Muscle of back (tissue), 13 donors: ENCODE results near the gene CLEC12A. TPM values are rescaled to one million over a fixed set of nuclear protein-coding genes. Genes with fewer than 3 reads are reported as not detected.
"Not testable (repeated sequence)": the region's sequence is repeated elsewhere in the genome, so short reads cannot be mapped to it uniquely, and the experiment has no call there.

Source experiments
- DNase-seq, 3 donors: peaks; one replicate each; pipeline versions ENCODE4 v3.0.0 to v3.0.0-alpha.2; 2013
- long read RNA-seq, 9 donors: transcript quantifications; one replicate each; lab custom pipeline, GENCODE V29; 2026
- polyA plus RNA-seq, 10 donors: library from polyadenylated mRNA; unstranded; fragments of 120-200 nt; gene quantifications; one replicate each; pipeline ENCODE4 v1.2.1, GENCODE V29; 2013; ENCODE audit not compliant: insufficient read length in 10 of 10

The CLEC12A gene
- polyA plus RNA-seq: 1 to 10 TPM in 4 of 10 donors, under 1 TPM in 6; 0.26 to 1.4 (median 0.52) TPM
- long read RNA-seq, donor 1, partial matches to known transcripts: 0 of 1 reads
- long read RNA-seq, donor 1, other reads (novel, unspliced or antisense): 0 of 1 reads
- long read RNA-seq, donor 2: 0 reads
- long read RNA-seq, donor 3: 0 reads
- long read RNA-seq, donor 4: 0 reads
- long read RNA-seq, donor 5: 0 reads
- long read RNA-seq, donor 6: 0 reads
- long read RNA-seq, donor 7: 0 reads
- long read RNA-seq, donor 8: 0 reads
- long read RNA-seq, donor 9: 0 reads

DNA sequence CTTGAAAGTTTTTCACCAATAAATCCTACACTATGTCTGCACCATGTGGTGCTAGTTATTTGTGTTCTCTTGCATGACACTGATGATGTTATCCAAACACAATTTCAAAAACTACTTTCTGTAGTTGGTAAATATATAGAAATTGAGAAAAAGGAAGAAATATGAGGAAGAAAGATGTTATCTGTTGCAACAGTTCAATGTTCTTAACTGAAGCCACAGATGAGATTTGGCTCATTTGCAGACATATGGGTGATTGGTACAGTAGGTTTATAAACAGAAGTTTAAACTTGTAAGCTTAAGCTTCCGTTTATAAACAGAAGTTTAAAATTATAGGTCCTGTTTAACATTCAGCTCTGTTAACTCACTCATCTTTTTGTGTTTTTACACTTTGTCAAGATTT lies at the start of gene CLEC12A:
Gene CLEC12A, plus strand, starts transcription at position 229 of the 400 bp plus-strand sequence. CDS start 188 bp downstream, outside the sequence.
- no peak for DNase-seq

DNA sequence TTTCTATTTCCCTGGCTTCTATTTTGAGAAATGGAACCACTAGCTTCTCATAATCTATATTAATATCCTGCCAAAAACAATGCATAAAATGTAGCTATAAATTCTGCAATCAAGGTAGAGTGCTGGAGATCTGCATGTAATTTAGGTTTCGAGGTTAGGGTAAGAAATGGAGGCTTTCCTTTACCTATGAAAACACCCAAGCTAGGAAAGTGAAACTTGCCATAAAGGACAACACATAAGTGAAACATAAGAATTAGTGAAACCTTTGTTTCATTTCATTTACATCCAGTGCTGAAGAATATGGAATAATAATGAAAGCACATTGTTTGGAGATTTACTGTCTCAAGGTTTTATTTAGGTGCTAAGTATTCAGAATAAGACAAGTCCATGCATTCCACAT lies 48.8 kb upstream of the CLEC12A start:
- no peak for DNase-seq

DNA sequence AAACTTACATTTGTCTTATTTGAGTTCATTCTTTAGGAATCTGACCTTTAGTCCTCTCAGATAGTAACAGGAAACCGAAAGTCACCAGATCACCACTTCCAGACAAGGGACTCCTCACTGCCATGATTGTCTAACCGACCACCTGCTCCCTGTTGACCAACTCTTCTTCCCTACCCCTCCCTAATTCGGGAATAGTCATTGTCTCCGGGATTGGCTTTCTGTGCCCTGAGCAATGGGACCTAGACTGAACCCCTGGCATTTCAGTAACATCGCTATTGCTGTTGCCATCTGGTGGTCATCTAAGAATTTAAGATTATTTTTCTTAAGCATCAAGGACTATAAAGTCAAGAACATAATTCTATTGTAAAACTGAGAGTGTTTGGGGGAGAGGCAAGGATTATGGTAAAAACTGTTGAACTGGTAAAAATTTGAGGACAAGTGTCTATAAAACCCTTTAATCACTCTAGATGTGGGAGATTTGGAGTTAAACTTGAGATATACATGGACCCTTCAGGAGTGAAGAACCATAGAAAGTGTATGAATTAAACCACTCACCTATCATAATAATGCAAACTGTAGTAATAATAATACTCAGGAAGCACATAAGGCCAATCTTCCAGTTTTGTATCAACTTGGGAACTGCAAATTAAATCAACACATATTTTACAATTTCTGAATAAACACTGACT lies 45.4 kb upstream of the CLEC12A start:
- DNase-seq: peak in 2 of 3 donors; percentile 26 to 55

DNA sequence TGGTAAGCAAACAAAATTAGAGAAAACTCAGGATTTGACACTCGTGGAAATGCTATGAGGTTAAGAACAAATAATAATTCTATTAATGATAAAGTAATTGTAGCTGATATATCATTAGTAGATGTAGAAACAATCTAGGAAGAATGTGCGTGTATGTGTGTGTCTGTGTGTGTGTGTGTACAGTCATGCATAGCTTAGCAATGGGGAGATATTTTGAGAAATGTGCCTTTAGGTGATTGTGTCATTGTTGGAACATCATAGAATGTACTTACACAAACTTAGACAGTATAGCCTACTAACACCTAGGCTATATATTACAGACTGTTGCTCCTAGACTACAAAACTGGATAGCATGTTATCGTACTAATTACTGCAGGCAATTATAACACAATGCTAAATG lies 44.3 kb upstream of the CLEC12A start:
- no peak for DNase-seq

DNA sequence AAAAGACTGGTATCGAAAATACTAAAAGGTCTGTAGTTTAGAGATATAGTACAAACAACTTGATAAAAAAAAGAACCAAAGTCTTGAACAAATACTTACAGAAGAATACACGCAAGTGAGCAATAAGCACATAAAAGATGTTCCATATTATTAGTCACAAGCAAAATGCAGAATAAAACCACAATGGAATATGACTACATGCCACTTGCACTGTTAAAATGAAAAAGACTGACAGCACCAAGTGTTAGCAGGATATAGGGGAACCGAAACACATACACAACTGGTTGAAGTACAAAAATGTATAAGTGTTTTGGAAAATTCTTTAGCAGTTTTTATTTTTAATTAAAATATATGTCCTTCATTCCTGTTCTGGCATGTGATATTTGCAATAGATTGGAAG lies 42.6 kb upstream of the CLEC12A start:
- no peak for DNase-seq

DNA sequence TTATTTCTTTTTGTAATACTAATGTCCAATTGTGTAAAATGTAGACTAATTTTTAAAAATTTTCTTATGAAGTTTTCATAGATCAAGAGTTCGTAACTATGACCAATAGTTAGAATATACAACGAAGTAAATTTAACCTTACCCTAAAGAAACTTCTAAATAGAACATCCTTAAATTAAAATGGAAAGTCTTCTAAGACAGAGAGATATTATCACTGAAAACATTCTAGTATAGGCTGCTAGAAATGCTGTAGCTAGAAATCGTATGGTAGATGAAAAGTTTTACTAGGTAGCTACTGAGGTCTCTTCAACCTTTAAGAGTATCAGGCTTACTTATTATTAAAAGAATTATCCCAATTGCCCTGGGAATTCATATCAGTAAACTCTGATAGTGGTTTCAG lies 40.0 kb upstream of the CLEC12A start:
- DNase-seq: no peak

DNA sequence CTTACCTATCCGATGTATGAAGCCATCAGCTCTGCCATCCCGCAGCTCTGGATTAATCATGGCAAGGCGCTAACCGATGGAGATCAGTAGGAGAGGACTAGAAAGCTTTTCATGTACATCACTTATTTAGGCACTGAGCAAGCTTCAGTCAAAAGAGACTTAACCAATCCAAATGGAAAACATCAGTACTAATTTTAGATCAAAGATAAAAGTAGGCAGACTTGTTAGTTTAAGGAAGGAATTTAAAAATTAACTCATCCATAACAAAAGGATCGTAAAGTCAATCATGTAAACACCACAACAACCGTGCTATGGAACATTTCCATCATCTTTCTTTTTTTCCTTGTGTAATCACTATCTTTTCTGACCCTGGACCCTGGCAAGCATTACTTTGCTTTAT lies 38.9 kb upstream of the CLEC12A start, which contains the start of gene CLEC2A:
Gene CLEC2A, minus strand, starts transcription at position 101 of the 400 bp plus-strand sequence. Its CDS starts 41 bp downstream, at position 60.
- DNase-seq: no peak

DNA sequence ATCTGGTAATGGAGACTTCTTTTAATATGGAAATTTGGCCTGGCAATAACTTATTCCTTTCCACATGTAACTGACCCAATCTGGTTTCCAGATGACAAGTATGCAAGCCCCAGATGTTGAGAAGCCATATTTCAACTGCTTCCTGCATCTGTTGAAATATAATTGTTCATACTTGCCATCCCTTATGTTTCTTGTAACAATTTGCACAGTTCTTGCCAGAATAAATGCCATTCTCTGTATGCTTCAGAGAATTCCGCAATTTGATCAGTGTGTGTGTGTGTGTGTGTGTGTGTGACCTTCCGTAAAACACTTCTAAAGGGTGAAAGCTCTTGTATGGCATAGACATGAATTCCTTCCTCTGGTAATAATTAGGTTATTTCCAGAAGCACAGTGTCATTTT lies 37.3 kb upstream of the CLEC12A start:
- DNase-seq: peak in 1 of 3 donors; percentile 45

DNA sequence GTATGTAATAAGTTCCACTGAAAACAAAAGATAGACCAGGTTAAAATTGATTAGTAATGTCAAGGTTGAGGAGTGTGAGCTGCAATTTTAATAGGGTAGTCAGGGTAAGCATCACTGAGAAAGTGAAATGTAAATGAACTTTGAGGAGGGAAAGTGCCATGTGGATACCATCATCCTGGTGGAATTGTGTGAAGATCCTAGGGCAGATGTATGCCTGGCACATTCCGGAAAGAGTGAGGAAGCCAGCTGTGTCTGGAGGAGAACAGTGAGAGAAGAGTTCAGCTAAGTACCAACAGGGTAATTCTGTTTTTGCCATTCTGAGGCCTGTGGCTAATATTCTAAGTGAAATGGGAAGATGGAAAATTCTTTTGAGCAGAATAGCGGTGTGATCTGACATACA lies 36.2 kb upstream of the CLEC12A start:
- no peak for DNase-seq

DNA sequence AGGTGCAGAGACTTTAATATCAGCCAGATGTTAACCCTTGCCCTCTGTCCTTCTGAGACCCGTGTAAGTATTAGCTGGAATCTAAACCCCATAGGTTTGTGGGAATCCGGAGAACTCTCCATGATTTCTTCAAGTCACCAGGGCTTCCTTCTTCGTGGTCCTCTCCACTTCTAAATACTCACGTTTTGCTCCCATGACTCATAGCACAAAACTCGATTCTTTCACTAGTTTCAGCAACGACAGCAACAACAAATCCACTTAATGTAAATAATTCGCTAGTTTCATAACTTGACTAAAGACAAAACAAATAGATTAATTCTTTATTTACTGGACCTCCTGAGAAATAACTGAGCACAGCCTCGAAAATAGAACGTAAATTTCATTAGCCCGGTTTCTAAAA lies 34.6 kb upstream of the CLEC12A start:
- no peak for DNase-seq

DNA sequence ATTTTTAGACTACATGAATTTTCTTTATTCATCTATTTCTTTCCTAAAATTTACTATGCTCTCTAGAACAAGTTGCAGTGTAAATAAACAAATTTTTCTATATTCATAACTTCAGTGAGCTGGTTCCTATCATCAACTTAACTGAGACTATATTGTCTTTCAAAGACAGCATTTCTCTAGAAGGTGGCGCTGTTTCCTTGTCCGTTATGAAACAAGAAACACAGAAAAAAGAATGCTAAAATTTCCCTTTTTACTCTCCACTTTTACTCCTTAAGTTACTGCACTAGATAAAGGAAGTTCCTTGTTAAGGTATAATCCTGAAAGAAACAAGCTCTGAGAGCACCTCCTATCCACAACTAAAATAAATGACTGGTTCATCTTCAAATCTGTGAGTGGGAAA lies 30.8 kb upstream of the CLEC12A start:
- DNase-seq: no peak

DNA sequence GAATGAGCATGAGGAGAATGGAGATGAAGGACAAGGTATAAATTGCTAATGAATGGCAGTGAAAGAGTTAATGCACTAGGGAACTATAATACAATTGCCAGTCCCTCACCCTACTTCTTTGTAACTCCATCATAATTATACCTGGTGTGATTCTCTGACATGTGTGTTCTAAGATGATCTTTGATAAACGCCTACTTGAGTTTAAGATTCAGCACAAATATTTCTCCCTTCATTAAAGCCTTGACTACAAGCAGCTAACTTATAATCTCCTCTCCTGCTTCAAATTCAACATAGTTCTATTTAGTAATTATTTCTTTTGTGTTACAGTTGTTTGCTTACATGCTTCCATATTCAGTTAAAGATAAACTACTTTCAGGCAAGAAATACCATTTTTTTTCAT lies 29.4 kb upstream of the CLEC12A start:
- DNase-seq: no peak

DNA sequence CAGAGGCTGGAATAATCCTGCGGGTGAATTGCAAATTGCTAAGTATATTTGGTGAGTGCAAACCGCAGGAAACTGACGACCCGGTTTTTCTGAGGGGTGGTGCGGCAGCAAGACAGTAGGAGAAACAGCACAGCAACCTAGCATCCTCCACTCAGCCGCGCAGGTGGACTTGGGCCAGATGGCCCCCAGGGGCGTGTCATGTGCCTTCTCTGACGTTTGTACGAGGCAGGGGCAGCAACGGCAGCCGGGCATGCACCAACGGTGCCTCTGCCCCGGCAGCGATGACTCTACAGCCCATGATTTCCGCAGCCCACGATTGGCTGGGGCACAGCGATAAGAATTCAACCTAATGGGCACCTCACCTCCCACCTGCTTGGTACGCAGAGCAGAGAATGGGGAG lies 28.0 kb upstream of the CLEC12A start:
- DNase-seq: no peak

DNA sequence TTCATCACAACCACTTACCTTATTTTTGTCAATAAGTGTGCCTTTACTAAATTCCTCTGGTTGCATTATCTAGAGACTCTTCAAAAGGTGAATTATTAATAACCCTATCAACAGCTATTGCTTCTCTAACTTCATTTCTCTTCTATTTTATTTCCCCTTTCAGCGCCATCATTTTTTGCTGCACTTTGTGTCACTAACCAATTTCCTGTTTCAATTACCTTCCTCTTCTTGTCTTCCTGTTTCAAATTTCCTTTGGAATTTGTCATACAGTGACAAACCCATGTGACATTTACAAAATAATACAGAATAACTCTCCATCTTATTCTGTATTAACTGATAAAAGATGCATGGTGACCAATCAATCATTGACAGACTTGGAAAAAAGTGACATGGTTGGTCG lies 26.8 kb upstream of the CLEC12A start:
- no peak for DNase-seq

DNA sequence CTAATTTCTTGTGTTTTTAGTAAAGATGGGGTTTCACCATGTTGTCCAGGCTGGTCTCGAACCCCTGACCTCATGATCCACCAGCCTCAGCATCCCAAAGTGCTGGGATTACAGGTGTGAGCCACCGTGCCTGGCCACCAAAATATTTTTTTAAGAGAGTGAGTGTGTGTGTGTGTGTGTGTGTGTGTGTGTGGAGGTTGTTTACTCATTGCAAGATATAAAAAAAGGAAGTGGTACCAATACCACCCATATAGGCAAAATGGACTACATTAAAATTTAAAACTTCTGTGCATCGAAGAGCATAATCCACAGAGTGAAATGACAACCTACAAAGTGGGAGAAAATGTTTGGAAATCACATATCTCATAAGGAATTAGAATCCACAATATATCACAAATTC lies 23.5 kb upstream of the CLEC12A start:
- DNase-seq: no peak

DNA sequence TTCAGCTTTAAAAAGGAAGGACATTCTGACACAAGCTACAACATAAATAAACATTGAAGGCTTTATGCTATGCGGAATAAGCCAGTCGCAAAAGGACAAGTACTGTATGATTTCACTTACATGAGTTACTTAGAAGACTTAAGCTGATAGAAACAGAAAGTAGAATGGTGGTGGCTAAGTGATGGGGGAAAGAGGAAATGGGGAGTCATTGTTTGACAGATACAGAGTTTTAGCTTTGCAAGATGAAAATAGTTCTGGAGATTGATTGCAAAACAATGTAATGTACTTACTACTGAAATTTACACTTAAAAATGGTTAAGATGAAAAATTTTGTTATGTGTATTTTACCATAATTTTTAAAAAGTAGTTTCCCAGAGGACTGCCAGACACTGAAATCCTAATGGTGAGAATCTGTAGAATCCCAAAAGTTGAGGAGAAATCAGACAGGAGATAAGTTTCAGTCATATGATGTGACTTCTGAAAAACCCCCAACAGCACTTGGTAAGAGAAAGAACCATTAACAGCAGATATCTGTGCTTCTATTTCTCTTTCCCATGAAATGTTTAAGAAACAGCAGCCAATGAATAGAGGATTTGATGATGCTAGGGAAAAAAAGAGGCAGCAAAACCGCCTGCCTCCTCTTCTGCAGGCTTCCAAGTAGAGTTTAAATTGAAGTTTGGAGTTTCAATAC lies 22.5 kb upstream of the CLEC12A start:
- DNase-seq: no peak

DNA sequence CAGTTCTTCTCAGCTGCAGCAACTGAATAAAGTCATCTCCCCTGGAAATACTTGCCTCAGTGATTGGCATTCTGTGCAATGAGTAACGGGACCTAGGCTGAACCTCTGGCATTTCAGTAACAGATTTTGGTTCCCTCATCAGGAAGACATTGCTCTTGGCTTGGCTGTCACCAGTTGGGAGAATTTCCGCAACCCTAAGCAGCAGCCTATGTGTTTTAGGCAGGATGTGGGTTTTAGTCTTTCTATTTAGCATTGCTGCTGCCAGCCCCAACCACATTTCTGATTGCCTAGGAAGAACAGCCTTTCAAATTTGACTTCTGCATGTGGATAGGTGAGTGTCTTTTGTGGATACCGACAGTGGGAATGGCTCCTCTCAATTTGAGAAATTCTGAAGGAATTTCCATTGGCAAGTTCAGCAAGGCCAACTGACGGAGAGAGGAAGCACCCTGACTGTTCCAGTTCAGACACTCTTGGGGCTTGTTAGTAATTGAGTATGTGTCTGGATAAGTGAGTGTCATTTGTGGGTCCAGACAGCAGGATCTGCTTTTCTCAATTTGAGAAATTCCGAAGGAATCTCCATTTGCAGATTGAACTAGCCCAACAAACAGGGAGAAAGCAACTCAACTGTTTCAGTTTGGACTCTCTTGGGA lies 20.1 kb upstream of the CLEC12A start:
- no peak for DNase-seq

DNA sequence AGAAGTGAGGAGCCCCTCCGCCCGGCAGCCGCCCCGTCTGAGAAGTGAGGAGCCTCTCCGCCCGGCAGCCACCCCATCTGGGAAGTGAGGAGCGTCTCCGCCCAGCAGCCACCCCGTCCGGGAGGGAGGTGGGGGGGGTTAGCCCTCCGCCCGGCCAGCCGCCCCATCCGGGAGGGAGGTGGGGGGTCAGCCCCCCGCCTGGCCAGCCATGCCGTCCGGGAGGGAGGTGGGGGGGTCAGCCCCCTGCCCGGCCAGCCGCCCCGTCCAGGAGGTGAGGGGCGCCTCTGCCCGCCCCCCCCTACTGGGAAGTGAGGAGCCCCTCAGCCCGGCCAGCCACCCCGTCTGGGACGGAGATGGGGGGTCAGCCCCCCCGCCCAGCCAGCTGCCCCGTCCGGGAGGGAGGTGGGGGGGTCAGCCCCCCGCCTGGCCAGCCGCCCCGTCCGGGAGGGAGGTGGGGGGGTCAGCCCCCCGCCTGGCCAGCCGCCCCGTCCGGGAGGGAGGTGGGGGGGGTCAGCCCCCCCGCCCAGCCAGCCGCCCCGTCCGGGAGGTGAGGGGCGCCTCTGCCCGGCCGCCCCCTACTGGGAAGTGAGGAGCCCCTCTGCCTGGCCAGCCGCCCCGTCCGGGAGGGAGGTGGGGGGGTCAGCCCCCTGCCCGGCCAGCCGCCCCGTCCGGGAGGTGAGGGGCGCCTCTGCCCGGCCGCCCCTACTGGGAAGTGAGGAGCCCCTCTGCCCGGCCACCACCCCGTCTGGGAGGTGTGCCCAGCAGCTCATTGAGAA lies 18.1 kb upstream of the CLEC12A start:
- not testable (repeated sequence) for DNase-seq

DNA sequence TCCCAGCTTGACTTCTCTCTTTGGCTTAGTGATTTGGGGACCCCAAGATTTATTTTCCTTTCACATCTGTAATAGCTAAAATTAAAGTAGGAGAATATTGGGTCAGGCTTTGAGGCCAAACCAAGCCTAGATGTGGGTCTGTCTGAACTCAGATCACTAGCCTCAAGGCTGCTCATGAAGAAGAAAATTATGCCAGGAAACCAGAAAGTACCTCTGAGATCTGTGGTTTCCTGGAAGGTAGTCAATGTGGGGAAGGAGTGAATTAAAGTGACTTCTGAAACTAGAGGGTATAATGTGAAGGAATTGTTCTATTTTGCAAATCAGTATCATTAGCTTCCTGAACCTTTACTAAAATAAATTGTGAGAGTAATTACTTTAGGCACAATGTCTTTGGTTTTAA lies 13.4 kb upstream of the CLEC12A start:
- no peak for DNase-seq

DNA sequence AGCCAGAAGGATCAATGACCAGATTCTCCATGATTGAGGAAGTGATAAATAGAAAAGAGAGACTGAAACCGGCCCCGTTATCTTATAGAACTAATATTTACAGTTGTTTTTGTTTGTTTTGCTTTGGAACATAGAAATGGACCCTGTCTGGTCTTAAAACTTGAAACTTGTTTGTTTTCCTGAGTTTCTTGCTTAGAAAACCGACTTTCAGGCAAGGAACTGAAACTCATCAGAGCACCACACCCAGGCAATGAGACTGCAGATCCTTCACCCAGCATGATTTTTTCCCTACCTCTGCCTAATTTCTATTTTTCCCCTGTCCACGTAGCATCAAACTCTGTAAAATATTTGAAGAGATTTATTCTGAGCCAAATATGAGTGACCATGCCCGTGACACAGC lies 10.6 kb upstream of the CLEC12A start:
- DNase-seq: no peak

DNA sequence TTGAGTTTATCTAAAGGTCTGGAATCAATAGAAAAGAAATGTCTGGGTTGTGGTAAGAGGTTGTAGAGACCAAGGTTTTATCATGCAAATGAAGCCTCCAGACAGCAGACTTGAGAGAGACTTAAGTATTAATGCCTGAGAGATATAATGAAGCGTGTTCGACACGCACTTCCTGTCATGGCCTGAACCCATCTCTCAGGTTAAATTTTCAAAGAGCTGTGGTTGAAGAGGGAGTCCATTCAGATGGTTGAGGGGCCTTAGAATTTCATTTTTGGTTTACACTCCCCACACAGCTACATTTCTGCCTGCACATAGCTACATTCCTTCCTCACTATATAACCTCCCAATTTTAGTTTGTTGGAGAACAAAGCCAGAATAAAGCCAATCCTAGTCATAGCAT lies 10.1 kb upstream of the CLEC12A start:
- DNase-seq: no peak

DNA sequence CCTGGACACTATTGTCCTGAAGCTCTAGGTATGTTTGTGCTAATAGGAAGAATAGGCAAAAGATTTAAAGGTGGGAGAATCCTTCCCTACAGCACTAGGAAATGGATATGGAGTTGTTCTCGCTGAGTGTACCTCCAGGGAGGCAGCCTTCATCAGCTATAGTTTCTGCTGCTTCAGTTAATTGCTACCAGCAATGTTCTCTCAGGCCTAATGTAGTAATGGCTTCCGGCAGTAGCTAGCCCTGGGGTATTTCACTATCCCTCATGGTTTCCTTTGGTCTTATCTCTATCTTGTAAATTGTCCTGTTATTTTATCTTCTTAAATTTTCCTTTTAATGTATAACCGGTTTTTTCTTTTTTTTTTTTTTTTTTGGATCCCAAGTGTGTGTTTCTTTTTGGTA lies 9.3 kb upstream of the CLEC12A start:
- DNase-seq: no peak
